Thoracic aorta endothelial cell (primary cell): Measurements from ENCODE around the gene HYLS1. TPM values are rescaled to one million over a fixed set of nuclear protein-coding genes. Genes with fewer than 3 reads are reported as not detected.

Experiments
- total RNA-seq: library from RNA; depleted of rRNA; stranded (reverse); fragments of >200 nt; gene quantifications from 2 replicates; pipeline ENCODE4 v1.2.3, GENCODE V29; 2012

Gene HYLS1, protein sequence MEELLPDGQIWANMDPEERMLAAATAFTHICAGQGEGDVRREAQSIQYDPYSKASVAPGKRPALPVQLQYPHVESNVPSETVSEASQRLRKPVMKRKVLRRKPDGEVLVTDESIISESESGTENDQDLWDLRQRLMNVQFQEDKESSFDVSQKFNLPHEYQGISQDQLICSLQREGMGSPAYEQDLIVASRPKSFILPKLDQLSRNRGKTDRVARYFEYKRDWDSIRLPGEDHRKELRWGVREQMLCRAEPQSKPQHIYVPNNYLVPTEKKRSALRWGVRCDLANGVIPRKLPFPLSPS
- total RNA-seq: 8.9 and 15.3 TPM in 2 replicates

DNA sequence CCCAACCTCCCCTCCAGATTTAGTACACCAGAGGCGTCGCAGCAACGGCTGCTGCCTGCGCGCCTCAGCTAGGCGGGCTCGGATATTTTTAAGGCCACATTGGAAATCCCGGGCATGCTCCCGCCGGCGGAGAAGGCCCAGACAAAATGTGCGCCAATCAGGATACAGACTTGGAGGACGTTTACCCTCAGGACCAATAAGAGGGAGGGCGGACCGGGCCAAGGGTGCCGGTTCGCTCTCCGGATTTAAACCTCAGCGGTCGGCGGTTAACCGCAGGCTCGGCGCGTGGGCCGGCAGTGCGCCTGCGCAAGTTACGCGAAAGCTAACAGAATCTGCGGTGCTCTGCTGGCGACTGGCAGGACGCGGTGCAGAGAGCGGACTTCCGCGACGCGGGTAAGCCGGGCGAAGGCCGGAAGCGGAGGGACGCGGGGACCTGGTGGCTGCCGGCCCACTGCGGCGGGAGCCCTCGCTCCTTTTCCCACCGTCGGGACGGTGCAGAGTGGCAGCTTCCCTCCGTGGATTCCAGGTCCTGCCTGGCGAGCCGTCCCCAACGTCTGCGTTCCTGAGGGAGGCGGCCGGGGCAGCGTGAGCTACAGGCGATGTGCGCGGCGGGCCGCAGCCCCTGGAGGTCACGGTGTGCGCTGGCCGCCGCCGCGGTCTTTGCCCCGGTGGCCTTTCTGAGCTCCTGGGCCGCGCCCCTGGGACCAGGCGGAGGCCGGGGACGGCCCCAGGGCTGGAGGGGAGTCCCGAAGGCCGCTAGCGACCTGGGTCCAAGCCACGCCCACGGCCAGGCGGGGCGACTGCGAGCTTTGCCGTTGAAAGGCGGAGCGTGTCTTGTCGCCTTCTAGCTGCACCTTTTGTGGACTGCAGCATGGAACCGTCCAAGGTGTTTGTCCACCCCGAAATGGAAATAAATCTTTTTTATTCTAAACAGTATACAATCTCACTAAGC lies at the start of gene HYLS1:
Gene HYLS1, plus strand, starts transcription at position 296 of the 952 bp plus-strand sequence. CDS start 11,701 bp downstream, outside the sequence.

DNA sequence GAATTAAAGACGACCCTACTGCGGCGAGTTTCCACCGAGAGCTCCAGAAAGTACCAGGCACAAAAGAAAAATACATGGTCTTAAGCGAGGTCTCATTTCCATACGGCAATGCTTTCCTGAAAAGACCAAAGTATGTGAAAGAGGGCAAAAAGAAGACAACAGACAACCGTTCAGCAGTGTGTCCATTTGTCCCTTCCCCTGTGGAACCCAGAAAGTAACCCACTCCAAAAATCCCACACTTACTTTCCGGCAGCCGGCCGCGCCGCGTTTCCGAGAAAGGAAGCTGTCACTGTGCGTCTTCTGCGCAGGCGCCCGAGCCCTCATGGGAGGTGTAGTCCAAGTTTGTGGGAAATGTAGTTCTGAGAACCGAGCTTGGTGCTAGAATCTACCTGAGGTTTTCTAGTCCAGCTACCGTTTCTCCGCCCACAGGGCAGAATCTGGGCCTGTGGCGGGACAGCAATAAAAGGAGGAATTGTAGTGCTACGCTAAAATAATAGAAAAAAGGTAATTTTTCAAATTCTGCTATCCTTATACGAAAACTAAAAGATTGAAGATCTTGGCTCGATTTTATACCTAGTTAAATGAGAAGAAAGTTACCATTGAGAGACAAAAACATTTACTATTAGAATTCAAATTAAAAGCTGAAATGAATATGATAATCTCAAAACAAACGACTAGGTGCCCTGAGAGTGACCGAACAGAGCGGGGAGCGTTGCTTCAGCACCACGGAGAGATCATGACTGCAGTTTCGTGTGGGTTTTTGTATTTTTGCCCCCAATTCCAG lies 15.7 kb downstream of the HYLS1 start, which contains the start of gene PUS3:
Gene PUS3, minus strand, starts transcription at position 280 of the 784 bp plus-strand sequence. CDS start 6,922 bp downstream, outside the sequence.

DNA sequence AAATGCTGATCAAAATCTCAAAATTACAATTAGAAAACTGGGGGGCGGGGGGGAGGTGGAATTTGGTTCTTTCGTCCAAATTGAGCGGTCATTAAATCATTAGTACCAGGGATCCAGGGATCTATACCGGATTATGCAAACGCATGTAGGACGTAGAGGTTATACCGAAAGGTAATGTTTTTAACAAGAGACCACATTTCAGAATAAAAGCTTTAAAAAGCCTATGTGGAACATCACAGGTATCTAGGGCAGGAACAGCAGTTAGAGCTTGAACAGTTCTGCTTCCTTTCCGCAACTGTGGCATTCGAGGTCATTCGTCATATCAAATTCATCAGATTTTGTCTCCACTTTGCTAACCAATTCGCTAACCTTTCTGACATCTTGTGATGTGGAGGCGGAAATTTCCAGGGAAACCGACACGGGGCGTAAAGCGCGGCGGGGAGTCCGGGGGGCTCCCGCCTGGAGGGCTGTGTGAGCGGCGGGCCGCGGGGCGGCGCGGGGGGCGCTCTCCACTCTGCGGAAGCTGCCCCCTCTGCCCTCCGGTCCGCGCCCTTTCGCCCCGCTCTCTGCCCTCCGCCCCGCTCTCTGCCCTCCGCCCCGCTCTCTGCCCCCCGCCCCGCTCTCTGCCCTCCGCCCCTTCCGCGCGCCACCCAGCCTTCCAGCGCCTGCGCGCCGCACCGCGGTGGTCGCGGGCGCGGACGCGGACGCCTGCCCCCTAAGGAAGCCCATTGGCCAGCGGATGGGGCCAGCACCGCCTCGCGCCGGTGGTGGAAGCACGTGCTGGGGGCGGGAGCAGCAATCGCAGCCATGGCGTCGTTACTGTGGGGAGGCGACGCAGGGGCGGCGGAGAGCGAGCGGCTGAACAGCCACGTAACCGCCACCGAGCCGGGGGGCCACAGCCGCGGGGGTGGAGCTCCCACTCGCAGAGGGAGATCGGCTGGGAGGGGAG lies 16.5 kb downstream of the HYLS1 start, which contains the start of gene DDX25:
Gene DDX25, plus strand, starts transcription at position 798 of the 949 bp plus-strand sequence. Its CDS starts 10 bp downstream, at position 808.

DNA sequence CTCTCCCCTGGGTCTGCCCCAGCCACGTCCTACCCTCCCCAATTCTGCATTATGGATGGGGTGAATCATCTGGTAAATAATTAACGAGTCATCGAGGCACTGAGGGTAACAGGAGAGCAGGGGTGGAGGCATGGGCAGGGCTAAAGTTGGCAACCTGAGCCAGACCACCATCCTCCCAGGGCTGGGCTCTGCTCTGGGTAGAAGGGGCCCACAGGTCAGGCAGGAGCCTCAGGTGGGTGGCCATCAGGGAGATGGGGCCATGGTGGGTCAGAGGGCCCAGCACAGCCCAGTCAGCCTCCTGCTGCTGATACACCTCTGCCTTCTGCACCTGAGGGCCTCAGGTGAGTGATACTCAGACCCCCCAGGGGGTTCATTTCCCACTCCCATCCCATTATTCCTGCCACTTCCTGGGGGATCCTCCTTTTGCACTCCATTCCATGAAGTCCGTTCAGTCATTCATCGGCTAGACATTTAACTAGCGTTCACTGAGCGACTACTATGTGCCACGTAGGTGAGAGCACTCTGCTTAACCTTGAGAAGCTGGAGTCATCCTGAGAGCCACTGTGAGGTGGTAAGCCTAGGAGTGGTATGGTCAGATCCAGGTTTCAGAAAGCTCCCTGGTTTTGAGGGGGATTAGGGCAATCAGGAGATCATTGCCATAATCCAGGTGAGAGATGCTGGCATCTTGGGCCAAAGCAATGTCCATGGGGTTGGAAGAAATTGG lies 58.5 kb downstream of the HYLS1 start, which contains the start of gene VSIG10L2:
Gene VSIG10L2, plus strand, starts transcription at position 248 of the 724 bp plus-strand sequence. Its CDS starts 12 bp downstream, at position 260.

Other genes starting within 250 kb of the HYLS1 start
- gene ACRV1, start 206.8 kb upstream of the HYLS1 start, total RNA-seq: not detected in 2 replicates
- not detected in 2 replicates for gene PATE1, start 141.4 kb upstream of the HYLS1 start, total RNA-seq
- 0.13 and 0.50 TPM in 2 replicates for gene PATE2, start 108.8 kb upstream of the HYLS1 start, total RNA-seq
- gene PATE3, start 99.5 kb upstream of the HYLS1 start, total RNA-seq: not detected in 2 replicates
- not detected in 2 replicates for gene PATE4, start 54.4 kb upstream of the HYLS1 start, total RNA-seq
- 14.6 and 15.8 TPM in 2 replicates for gene PUS3, start 15.5 kb downstream of the HYLS1 start, total RNA-seq
- gene DDX25, start 16.8 kb downstream of the HYLS1 start, total RNA-seq: not detected in 2 replicates
- gene VSIG10L2, start 58.4 kb downstream of the HYLS1 start, total RNA-seq: not detected in 2 replicates
- 3.6 TPM in 2 replicates for gene CDON, start 175.2 kb downstream of the HYLS1 start, total RNA-seq